ENCODE measurements around the gene PRKN. TPM values are rescaled to one million over a fixed set of nuclear protein-coding genes. Genes with fewer than 3 reads are reported as not detected.

Gene PRKN
- total RNA-seq, 1 experiment from 2014 or later = 0.34 TPM

- BruUV-seq (replicated peaks) = no TSS peak
- no peak overlapping the region for H3K27ac Mint-ChIP-seq (ENCODE audit: unreplicated experiment)
- H3K4me1 Mint-ChIP-seq (ENCODE audit: low read depth, unreplicated experiment) = no peaks in the 10 kb centered on the region
- H3K36me3 Mint-ChIP-seq (ENCODE audit: insufficient read depth, unreplicated experiment) = no peaks in the 10 kb centered on the region
- no peak overlapping the region for H3K4me3 Mint-ChIP-seq (ENCODE audit: unreplicated experiment)
- H3K27me3 Mint-ChIP-seq (ENCODE audit: insufficient read depth, unreplicated experiment) = peaks cover 5% of the 10 kb centered on the region
- no peak for TF ChIP-seq CTCF (IDR thresholded peaks at IDR 0.05; ENCODE audit: insufficient read depth in 1 of 2, low read depth in 1 of 2, low read length in 1 of 2, severe bottlenecking in 1 of 2, unreplicated experiment in 1 of 2)
- H3K9me3 Mint-ChIP-seq (ENCODE audit: unreplicated experiment) = no peaks in the 10 kb centered on the region
- ChIA-PET POLR2A (no interaction called here), CTCF (no interaction called here)
- Histone ChIP-seq H3K4me3 (ENCODE audit: low read depth, low read length) (no peak overlapping the region), H3K27me3 (replicated peaks; ENCODE audit: control insufficient read depth, insufficient read depth, low read length) (no peaks in the 10 kb centered on the region), H3K9me3 (no peaks in the 10 kb centered on the region), H3K4me1 (no peaks in the 10 kb centered on the region), H3K36me3 (ENCODE audit: control insufficient read depth, insufficient read depth, low read length) (no peaks in the 10 kb centered on the region)
- intact Hi-C loops (cut with micrococcal nuclease; ENCODE audit: unreplicated experiment) = no loop called here
- no peak for DNase-seq
Observed at GRCh38 chr6:162603231-162604015, 124.1 kb downstream of the PRKN start.

- H3K27me3 Mint-ChIP-seq (ENCODE audit: insufficient read depth, unreplicated experiment) = peaks cover 5% of the 10 kb centered on the region
- TF ChIP-seq CTCF (IDR thresholded peaks at IDR 0.05; ENCODE audit: insufficient read depth in 1 of 2, low read depth in 1 of 2, low read length in 1 of 2, severe bottlenecking in 1 of 2, unreplicated experiment in 1 of 2) = no peak
- CTCF ChIA-PET = no interaction called here
- H3K9me3 Mint-ChIP-seq (ENCODE audit: unreplicated experiment) = no peaks in the 10 kb centered on the region
- no peaks in the 10 kb centered on the region for H3K4me1 Mint-ChIP-seq (ENCODE audit: low read depth, unreplicated experiment)
- no peak overlapping the region for H3K4me3 ChIP-seq (ENCODE audit: low read depth, low read length)
- DNase-seq = no peak
- H3K4me1 ChIP-seq = no peaks in the 10 kb centered on the region
- H3K27ac Mint-ChIP-seq (ENCODE audit: unreplicated experiment) = no peak overlapping the region
- H3K36me3 Mint-ChIP-seq (ENCODE audit: insufficient read depth, unreplicated experiment) = no peaks in the 10 kb centered on the region
- intact Hi-C loops (cut with micrococcal nuclease; ENCODE audit: unreplicated experiment) = no loop called here
- no peaks in the 10 kb centered on the region for H3K27me3 ChIP-seq (replicated peaks; ENCODE audit: control insufficient read depth, insufficient read depth, low read length)
- no peaks in the 10 kb centered on the region for H3K9me3 ChIP-seq
- POLR2A ChIA-PET = no interaction called here
- H3K4me3 Mint-ChIP-seq (ENCODE audit: unreplicated experiment) = no peak overlapping the region
- H3K36me3 ChIP-seq (ENCODE audit: control insufficient read depth, insufficient read depth, low read length) = no peaks in the 10 kb centered on the region
- BruUV-seq (replicated peaks) = no TSS peak
Observed at GRCh38 chr6:162602759-162603158, 124.8 kb downstream of the PRKN start.

GRCh38 chr6:162596676-162597075 lies 130.9 kb downstream of the PRKN start:
- no peaks in the 10 kb centered on the region for H3K4me1 Mint-ChIP-seq (ENCODE audit: low read depth, unreplicated experiment)
- BruUV-seq (replicated peaks) = no TSS peak
- no peak overlapping the region for H3K27ac Mint-ChIP-seq (ENCODE audit: unreplicated experiment)
- H3K27me3 ChIP-seq (replicated peaks; ENCODE audit: control insufficient read depth, insufficient read depth, low read length) = no peaks in the 10 kb centered on the region
- no peaks in the 10 kb centered on the region for H3K36me3 Mint-ChIP-seq (ENCODE audit: insufficient read depth, unreplicated experiment)
- H3K9me3 ChIP-seq = no peaks in the 10 kb centered on the region
- no peaks in the 10 kb centered on the region for H3K36me3 ChIP-seq (ENCODE audit: control insufficient read depth, insufficient read depth, low read length)
- TF ChIP-seq CTCF (IDR thresholded peaks at IDR 0.05; ENCODE audit: insufficient read depth in 1 of 2, low read depth in 1 of 2, low read length in 1 of 2, severe bottlenecking in 1 of 2, unreplicated experiment in 1 of 2) = no peak
- ChIA-PET POLR2A (no interaction called here), CTCF (no interaction called here)
- no peaks in the 10 kb centered on the region for H3K27me3 Mint-ChIP-seq (ENCODE audit: insufficient read depth, unreplicated experiment)
- no peak overlapping the region for H3K4me3 ChIP-seq (ENCODE audit: low read depth, low read length)
- H3K9me3 Mint-ChIP-seq (ENCODE audit: unreplicated experiment) = no peaks in the 10 kb centered on the region
- intact Hi-C loops (cut with micrococcal nuclease; ENCODE audit: unreplicated experiment) = no loop called here
- H3K4me1 ChIP-seq = no peaks in the 10 kb centered on the region
- no peak for DNase-seq
- no peak overlapping the region for H3K4me3 Mint-ChIP-seq (ENCODE audit: unreplicated experiment)
